HG03025 (cell line): Measurements from ENCODE around the gene FAM83D.

Experiments
- ATAC-seq: cut with Tn5 transposase; IDR thresholded peaks from one replicate; pipeline ENCODE4 v1.9.1; 2021; ENCODE audit warnings: mild to moderate bottlenecking, moderate library complexity; ENCODE audit not compliant: unreplicated experiment, low FRiP score

Gene FAM83D

DNA sequence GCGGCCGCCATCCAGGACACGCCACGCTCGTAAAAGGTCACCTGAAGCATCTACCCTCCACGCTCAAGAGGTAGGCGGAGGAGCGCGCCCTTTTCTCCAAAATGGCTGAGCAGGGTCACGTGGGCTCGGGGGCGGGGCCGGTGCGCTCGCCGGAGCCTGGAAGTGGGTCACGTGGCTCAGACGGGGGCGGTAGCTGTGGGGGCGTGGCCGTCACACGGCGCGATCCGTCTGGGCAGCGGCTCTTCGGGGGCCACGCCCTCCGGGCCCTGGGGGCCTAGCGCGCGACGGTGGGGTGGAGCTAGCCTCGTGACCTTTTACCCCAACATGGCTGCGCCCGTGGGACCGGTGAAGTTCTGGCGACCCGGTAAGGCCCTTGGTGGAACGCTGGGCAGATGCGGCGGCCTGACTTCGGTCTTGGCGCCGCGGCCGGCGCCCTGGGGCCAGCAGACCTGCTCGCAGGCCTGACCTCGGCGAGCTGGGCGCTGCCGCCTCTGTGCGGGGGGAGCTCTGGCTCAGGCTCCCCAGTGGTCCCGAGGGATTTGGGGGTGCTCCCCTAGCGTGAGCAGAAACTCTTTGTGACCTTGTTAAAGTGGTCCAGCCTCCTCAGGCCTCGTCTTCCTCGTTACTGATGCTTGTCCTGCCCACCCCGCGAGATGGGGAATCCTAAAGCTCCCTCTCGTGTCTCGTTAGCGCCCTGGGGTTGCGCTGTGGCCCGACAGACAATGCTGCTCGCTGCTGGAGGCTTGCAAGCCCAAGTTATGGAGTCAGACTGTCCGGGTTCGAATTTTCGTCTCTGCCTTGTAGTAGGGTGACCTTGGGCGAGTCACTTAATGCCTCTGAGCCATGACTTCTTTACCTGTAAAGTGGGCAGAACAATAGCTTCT, 36.1 kb downstream of the FAM83D start, which contains the start of gene DHX35:
Gene DHX35 (plus strand): TSS at position 301 of the 884 bp plus-strand sequence. CDS start 24 bp downstream, at position 325.
- peak; percentile 92 for ATAC-seq

GRCh38 chr20:38962928-38963401, 36.7 kb downstream of the FAM83D start:
- no peak for ATAC-seq

DNA sequence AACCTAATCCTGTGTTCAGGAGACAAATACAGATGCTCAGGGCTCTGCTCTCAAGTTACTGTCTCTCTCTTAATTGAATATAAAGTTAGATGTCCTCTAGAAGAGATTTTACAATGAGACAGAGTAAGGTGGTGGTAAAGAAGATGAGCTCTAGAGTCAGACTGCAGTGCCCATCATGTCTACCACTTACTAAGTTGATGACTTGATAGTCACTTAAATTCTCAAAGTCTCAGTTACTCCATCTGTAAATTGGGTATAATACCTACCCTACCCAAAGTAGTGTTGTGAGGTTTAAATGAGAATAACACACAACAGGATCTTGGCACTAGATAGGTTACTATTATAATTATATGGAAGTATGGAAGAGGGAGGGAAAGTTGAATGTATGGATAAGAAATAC, 37.5 kb downstream of the FAM83D start:
- no peak for ATAC-seq

- ATAC-seq: no peak
Measured at GRCh38 chr20:38965264-38965663, 39.0 kb downstream of the FAM83D start.

DNA sequence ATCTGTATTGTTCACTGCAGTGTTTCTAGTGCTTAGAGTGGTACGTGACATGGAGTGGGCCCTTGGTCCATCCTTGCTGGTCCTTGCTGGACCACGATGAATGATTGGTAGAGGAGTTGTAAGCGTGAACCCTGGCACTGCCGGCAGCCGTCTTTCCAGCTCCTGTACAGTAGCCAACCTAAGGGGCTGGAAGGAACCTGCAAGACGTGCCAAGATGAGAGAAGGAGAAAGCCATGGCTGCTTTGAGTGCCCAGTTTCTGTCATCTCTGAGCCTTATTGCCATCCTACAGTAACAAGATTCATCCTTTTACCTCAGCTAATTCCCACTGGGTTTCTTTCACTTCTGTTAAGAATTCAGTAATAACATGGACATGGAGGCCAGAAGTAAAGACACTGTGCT, 41.9 kb downstream of the FAM83D start:
- ATAC-seq: no peak

DNA sequence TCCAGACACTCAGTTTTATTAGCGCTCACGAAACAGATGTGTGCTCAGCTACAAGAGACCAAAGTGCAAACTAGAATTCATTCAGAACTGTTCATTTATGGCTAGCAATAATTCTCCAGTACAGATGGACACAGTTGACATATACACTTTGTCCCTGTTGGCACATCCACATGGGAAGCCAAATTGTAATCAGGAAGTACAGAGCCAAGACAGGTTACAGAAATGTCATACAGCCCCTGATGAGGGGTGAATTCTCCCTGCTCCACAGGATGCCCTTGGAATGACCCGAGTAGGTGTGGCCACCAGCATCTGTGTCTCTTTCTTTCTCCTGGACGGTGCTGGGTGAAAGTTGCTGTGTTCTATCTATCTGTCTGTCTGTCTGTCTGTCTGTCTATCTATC, 43.5 kb downstream of the FAM83D start:
- ATAC-seq: no peak

GRCh38 chr20:38970302-38970701, 44.1 kb downstream of the FAM83D start:
- no peak for ATAC-seq

DNA sequence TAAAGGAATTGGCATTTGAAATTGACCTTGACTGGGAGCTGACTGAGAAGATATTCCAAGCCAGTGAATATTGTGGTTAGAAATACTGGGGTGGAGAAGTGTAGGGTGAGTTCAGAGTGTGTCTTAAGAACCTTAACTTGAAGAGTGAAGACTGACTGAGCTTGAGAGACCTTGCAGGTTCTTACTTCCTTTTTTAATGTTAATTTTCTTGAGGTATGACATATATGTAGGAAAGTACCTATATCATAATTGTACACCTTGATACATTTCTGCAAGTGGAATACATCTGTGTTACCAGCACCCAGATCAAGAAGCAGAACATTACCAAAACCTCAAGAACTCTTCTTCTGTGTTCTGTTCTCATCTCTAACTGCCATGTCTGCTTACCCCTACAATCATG, 46.9 kb downstream of the FAM83D start:
- no peak for ATAC-seq

GRCh38 chr20:38973645-38974044, 47.4 kb downstream of the FAM83D start:
- no peak for ATAC-seq

DNA sequence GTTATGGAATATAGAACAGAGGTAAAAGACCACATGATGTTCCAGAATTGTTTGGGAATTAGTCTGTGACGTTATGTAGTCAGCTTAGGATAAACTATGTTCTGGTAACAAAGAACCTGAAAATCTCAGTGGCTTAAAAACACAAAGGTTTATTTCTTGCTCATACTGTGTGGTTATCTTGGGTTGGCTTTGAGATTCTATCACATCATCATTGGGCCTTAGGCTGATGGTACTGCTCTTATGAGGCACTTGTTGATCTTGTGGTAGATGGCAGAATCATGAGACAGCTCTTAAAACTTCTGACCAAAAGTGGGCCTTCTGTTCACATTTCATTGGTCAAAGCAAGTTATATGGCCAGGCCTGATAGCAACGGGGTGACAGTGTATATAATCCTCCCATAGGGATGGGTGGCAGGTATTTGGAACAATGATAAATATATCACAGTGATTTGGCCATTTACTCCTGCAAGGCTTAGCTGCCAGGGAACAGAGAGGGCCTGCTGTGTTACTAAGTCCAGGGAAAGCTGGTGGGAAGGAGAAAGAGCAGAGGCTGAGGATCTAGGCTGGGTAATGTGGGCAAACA, 49.4 kb downstream of the FAM83D start:
- ATAC-seq: no peak

GRCh38 chr20:38979434-38979833, 53.2 kb downstream of the FAM83D start:
- ATAC-seq: no peak

GRCh38 chr20:38979842-38980241, 53.6 kb downstream of the FAM83D start:
- no peak for ATAC-seq

DNA sequence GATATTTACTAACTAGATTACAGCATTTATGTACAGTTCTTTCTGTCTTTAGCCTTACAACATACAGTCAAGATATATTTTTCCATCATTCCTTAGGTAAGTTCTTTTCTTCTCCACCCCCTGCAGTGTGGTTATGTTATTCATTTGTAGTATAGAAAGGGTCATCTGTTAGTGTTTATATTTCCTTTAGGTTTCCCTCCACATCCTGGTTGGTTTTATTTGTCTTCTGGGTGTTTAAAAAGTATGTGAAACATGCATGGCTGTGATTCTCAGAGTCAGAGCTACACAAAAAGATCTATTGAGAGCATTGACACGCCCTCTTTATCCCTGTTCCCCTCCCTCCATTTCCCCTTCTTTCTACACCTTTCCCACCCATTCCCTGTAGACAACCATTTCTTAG, 56.1 kb downstream of the FAM83D start:
- no peak for ATAC-seq

- no peak for ATAC-seq
Measured at GRCh38 chr20:38985060-38985459, 58.8 kb downstream of the FAM83D start.

GRCh38 chr20:38985603-38986170, 59.5 kb downstream of the FAM83D start:
- ATAC-seq: no peak

GRCh38 chr20:38986663-38987062, 60.4 kb downstream of the FAM83D start:
- no peak for ATAC-seq

- ATAC-seq: peak; percentile 65
Measured at GRCh38 chr20:38987777-38988176, 61.6 kb downstream of the FAM83D start.

GRCh38 chr20:38990728-38991127, 64.5 kb downstream of the FAM83D start:
- no peak for ATAC-seq

GRCh38 chr20:38991814-38992704, 65.8 kb downstream of the FAM83D start:
- ATAC-seq: no peak

DNA sequence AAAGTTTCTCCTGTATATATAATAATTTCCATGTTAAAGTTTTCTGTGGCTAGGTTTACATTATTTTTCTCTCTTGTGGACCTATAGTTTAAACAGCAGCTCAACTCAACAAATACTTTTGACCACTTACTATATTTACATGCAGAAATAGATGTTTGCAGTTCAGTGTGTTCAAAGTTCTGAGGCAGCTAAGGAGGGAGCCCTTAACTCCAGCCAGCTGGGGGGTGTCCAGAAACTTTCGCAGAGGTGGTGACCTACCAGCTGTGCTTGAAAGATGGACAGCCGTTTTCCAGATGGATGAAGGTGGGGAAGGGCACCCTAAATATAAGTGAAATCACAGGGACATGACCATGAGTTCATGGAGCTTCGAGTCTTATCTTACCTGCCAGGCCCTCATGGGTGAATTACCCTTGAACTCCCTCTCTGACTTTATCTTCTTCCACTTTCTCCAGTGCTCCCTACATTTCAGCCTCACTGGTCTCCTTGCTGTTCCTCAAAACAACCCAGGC, 69.4 kb downstream of the FAM83D start:
- ATAC-seq: no peak
